ENCODE measurements around the gene MAP2.

DNA sequence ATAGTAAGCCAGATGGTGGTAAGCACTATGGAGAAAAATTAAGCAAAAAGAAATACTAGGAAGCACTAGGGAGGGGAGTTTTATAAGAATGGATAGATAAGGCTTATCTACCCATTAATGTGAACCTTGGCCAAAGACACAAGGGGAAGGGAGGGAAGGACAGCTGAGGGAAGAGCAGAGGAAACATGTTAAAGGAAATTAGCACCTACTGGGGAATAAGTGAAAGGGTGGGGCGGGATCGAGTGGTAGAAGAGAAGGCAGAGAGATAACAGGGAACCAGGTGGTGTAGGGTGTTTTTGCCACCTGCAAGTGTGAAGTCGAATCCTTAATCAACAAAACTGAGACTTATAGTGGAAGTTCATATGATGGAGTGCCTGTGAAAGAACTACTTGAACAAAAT, 349.5 kb downstream of the MAP2 start:
- TF ChIP-seq EZH2 (IDR thresholded peaks at IDR 0.05; ENCODE audit: low read length, missing control alignments), result no peak
- TF ChIP-seq, protein P1, sequence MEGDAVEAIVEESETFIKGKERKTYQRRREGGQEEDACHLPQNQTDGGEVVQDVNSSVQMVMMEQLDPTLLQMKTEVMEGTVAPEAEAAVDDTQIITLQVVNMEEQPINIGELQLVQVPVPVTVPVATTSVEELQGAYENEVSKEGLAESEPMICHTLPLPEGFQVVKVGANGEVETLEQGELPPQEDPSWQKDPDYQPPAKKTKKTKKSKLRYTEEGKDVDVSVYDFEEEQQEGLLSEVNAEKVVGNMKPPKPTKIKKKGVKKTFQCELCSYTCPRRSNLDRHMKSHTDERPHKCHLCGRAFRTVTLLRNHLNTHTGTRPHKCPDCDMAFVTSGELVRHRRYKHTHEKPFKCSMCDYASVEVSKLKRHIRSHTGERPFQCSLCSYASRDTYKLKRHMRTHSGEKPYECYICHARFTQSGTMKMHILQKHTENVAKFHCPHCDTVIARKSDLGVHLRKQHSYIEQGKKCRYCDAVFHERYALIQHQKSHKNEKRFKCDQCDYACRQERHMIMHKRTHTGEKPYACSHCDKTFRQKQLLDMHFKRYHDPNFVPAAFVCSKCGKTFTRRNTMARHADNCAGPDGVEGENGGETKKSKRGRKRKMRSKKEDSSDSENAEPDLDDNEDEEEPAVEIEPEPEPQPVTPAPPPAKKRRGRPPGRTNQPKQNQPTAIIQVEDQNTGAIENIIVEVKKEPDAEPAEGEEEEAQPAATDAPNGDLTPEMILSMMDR (conservative IDR thresholded peaks at IDR 0.05 in 1 of 2, IDR thresholded peaks at IDR 0.05 in 1 of 2; ENCODE audit: low read depth in 1 of 2, low read length in 2 of 2), result no peak
